HepG2 (cell line): Measurements from ENCODE around the gene CA11. TPM values are rescaled to one million over a fixed set of nuclear protein-coding genes. Genes with fewer than 3 reads are reported as not detected.

Source experiments
- NBN ChIP-seq: fragments of 450-650 bp; conservative IDR thresholded peaks from 2 replicates; pipeline ENCODE4 v1.6.1; 2017
- STAG1 ChIP-seq: sonication (generic); formaldehyde crosslinking; IDR thresholded peaks from 2 replicates; pipeline ENCODE4 v1.4.0; 2020; ENCODE audit warnings: missing genetic modification reagents
- STAT5B ChIP-seq: sonication (generic); formaldehyde crosslinking; IDR thresholded peaks from 2 replicates; pipeline ENCODE4 v1.4.0; 2020; ENCODE audit warnings: missing genetic modification reagents
- YEATS2 ChIP-seq: sonication (generic); formaldehyde crosslinking; IDR thresholded peaks from 2 replicates; pipeline ENCODE4 v1.4.0; 2020; ENCODE audit warnings: missing genetic modification reagents, borderline replicate concordance
- ZEB1 ChIP-seq: IDR thresholded peaks from 2 replicates; pipeline ENCODE4 v1.6.1; 2012; ENCODE audit warnings: mild to moderate bottlenecking, low read depth, inconsistent platforms; ENCODE audit not compliant: insufficient replicate concordance
- ZNF441 ChIP-seq: sonication (generic); formaldehyde crosslinking; IDR thresholded peaks from 2 replicates; pipeline ENCODE4 v1.7.0; 2021; ENCODE audit warnings: missing genetic modification reagents, borderline replicate concordance
- polyA plus RNA-seq, 8 experiments: library from polyadenylated mRNA; depleted of rRNA in 3 of 8; stranded (reverse) in 7 of 8; unstranded in 1 of 8; fragments of >200 nt; fragmentation: Illumina TruSeq in 4 of 8; extraction: Trizol in 4 of 8; gene quantifications; 2 replicates each; pipeline versions ENCODE4 v1.2.1 to v1.2.3, GENCODE V29; 2011 to 2016; ENCODE audit warnings: low read depth in 4 of 8, missing spikeins in 1 of 8, mixed read lengths in 1 of 8; ENCODE audit not compliant: insufficient read depth in 1 of 8
- total RNA-seq, 5 experiments: library from RNA; depleted of rRNA; stranded (reverse); fragments of >200 nt; fragmentation: Illumina TruSeq; extraction: Trizol; gene quantifications; 2 replicates each; pipeline ENCODE4 v1.2.3, GENCODE V29; 2016; ENCODE audit warnings: low read depth in 1 of 5
- TF ChIP-seq, protein P1 (sequence below), 2 experiments: fragments of 450-650 bp in 1 of 2; sonication (generic) in 1 of 2; formaldehyde crosslinking; IDR thresholded peaks; 2 replicates each; pipeline versions ENCODE4 v1.5.0 to v1.8.0; 2020 to 2022; ENCODE audit warnings: mild to moderate bottlenecking in 1 of 2, missing genetic modification reagents in 1 of 2
- TF ChIP-seq, protein P2 (sequence below): sonication (generic); formaldehyde crosslinking; IDR thresholded peaks from 2 replicates; pipeline ENCODE4 v1.4.0; 2020; ENCODE audit warnings: low read depth, missing genetic modification reagents
- TF ChIP-seq, protein P3 (sequence below): sonication (generic); formaldehyde crosslinking; IDR thresholded peaks from 2 replicates; pipeline ENCODE4 v1.4.0; 2020; ENCODE audit warnings: mild to moderate bottlenecking, missing genetic modification reagents
- TF ChIP-seq, protein P4 (sequence below): IDR thresholded peaks from 2 replicates; pipeline ENCODE4 v1.4.0; 2020; ENCODE audit warnings: mild to moderate bottlenecking, missing genetic modification reagents
- TF ChIP-seq, protein P5 (sequence below): sonication (generic); formaldehyde crosslinking; IDR thresholded peaks from 2 replicates; pipeline ENCODE4 v1.5.0; 2020; ENCODE audit warnings: mild to moderate bottlenecking, missing genetic modification reagents, moderate library complexity

The CA11 gene
- total and polyA plus RNA-seq, 2 of the 13 experiments (the other 11 are each of a cell fraction or from before 2014, with no cell fraction given), result 0.41 to 0.58 TPM

DNA sequence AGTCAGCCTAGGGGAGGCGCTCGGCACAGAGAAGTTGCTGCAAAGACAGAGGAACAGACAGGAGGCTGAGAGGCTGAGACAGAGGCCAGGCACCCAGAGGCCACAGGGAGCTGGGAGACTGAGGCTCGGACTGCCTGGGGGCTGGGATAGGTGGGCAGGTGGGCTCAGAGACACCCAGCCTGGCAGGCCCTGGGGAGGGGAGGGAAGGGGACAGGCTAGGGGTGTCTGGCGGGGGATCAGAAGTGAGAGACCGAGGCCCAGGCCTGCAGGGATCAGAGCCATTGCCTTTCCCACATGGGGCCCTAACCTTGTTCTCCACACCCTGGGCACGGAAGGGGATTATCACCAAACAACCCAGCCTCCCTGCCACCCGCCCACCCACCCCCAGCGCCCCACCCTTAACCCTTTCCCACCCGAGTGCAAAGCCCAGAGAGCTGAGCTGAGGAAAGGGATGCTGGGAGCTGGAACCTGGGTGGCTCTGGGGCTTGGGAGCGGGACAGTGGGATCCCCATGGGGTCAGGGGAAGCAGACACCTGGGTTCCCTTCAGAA, 25.5 kb upstream of the CA11 start (continued):
- TF ChIP-seq, protein P1, sequence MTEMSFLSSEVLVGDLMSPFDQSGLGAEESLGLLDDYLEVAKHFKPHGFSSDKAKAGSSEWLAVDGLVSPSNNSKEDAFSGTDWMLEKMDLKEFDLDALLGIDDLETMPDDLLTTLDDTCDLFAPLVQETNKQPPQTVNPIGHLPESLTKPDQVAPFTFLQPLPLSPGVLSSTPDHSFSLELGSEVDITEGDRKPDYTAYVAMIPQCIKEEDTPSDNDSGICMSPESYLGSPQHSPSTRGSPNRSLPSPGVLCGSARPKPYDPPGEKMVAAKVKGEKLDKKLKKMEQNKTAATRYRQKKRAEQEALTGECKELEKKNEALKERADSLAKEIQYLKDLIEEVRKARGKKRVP (CRISPR knock-in tag; IDR thresholded peaks at IDR 0.05), result no peak
- TF ChIP-seq ZEB1, result no peak
- TF ChIP-seq, protein P2, sequence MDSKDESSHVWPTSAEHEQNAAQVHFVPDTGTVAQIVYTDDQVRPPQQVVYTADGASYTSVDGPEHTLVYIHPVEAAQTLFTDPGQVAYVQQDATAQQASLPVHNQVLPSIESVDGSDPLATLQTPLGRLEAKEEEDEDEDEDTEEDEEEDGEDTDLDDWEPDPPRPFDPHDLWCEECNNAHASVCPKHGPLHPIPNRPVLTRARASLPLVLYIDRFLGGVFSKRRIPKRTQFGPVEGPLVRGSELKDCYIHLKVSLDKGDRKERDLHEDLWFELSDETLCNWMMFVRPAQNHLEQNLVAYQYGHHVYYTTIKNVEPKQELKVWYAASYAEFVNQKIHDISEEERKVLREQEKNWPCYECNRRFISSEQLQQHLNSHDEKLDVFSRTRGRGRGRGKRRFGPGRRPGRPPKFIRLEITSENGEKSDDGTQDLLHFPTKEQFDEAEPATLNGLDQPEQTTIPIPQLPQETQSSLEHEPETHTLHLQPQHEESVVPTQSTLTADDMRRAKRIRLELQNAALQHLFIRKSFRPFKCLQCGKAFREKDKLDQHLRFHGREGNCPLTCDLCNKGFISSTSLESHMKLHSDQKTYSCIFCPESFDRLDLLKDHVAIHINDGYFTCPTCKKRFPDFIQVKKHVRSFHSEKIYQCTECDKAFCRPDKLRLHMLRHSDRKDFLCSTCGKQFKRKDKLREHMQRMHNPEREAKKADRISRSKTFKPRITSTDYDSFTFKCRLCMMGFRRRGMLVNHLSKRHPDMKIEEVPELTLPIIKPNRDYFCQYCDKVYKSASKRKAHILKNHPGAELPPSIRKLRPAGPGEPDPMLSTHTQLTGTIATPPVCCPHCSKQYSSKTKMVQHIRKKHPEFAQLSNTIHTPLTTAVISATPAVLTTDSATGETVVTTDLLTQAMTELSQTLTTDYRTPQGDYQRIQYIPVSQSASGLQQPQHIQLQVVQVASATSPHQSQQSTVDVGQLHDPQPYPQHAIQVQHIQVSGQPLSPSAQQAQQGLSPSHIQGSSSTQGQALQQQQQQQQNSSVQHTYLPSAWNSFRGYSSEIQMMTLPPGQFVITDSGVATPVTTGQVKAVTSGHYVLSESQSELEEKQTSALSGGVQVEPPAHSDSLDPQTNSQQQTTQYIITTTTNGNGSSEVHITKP (CRISPR knock-in tag), result no peak
- TF ChIP-seq, protein P3, sequence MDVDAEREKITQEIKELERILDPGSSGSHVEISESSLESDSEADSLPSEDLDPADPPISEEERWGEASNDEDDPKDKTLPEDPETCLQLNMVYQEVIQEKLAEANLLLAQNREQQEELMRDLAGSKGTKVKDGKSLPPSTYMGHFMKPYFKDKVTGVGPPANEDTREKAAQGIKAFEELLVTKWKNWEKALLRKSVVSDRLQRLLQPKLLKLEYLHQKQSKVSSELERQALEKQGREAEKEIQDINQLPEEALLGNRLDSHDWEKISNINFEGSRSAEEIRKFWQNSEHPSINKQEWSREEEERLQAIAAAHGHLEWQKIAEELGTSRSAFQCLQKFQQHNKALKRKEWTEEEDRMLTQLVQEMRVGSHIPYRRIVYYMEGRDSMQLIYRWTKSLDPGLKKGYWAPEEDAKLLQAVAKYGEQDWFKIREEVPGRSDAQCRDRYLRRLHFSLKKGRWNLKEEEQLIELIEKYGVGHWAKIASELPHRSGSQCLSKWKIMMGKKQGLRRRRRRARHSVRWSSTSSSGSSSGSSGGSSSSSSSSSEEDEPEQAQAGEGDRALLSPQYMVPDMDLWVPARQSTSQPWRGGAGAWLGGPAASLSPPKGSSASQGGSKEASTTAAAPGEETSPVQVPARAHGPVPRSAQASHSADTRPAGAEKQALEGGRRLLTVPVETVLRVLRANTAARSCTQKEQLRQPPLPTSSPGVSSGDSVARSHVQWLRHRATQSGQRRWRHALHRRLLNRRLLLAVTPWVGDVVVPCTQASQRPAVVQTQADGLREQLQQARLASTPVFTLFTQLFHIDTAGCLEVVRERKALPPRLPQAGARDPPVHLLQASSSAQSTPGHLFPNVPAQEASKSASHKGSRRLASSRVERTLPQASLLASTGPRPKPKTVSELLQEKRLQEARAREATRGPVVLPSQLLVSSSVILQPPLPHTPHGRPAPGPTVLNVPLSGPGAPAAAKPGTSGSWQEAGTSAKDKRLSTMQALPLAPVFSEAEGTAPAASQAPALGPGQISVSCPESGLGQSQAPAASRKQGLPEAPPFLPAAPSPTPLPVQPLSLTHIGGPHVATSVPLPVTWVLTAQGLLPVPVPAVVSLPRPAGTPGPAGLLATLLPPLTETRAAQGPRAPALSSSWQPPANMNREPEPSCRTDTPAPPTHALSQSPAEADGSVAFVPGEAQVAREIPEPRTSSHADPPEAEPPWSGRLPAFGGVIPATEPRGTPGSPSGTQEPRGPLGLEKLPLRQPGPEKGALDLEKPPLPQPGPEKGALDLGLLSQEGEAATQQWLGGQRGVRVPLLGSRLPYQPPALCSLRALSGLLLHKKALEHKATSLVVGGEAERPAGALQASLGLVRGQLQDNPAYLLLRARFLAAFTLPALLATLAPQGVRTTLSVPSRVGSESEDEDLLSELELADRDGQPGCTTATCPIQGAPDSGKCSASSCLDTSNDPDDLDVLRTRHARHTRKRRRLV (CRISPR knock-in tag), result no peak
- no peak for TF ChIP-seq ZNF441
- no peak for TF ChIP-seq STAT5B (CRISPR knock-in tag)
- TF ChIP-seq STAG1, result peak; percentile 22
- TF ChIP-seq, protein P4, sequence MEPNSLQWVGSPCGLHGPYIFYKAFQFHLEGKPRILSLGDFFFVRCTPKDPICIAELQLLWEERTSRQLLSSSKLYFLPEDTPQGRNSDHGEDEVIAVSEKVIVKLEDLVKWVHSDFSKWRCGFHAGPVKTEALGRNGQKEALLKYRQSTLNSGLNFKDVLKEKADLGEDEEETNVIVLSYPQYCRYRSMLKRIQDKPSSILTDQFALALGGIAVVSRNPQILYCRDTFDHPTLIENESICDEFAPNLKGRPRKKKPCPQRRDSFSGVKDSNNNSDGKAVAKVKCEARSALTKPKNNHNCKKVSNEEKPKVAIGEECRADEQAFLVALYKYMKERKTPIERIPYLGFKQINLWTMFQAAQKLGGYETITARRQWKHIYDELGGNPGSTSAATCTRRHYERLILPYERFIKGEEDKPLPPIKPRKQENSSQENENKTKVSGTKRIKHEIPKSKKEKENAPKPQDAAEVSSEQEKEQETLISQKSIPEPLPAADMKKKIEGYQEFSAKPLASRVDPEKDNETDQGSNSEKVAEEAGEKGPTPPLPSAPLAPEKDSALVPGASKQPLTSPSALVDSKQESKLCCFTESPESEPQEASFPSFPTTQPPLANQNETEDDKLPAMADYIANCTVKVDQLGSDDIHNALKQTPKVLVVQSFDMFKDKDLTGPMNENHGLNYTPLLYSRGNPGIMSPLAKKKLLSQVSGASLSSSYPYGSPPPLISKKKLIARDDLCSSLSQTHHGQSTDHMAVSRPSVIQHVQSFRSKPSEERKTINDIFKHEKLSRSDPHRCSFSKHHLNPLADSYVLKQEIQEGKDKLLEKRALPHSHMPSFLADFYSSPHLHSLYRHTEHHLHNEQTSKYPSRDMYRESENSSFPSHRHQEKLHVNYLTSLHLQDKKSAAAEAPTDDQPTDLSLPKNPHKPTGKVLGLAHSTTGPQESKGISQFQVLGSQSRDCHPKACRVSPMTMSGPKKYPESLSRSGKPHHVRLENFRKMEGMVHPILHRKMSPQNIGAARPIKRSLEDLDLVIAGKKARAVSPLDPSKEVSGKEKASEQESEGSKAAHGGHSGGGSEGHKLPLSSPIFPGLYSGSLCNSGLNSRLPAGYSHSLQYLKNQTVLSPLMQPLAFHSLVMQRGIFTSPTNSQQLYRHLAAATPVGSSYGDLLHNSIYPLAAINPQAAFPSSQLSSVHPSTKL, result no peak
- no peak for TF ChIP-seq NBN
- TF ChIP-seq, protein P5, sequence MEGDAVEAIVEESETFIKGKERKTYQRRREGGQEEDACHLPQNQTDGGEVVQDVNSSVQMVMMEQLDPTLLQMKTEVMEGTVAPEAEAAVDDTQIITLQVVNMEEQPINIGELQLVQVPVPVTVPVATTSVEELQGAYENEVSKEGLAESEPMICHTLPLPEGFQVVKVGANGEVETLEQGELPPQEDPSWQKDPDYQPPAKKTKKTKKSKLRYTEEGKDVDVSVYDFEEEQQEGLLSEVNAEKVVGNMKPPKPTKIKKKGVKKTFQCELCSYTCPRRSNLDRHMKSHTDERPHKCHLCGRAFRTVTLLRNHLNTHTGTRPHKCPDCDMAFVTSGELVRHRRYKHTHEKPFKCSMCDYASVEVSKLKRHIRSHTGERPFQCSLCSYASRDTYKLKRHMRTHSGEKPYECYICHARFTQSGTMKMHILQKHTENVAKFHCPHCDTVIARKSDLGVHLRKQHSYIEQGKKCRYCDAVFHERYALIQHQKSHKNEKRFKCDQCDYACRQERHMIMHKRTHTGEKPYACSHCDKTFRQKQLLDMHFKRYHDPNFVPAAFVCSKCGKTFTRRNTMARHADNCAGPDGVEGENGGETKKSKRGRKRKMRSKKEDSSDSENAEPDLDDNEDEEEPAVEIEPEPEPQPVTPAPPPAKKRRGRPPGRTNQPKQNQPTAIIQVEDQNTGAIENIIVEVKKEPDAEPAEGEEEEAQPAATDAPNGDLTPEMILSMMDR (CRISPR knock-in tag), result peak; percentile 43; the same call in 1 of the 2 replicates
- TF ChIP-seq YEATS2 (CRISPR knock-in tag), result no peak
